Activated T-cell treated with anti-CD3 and anti-CD28 coated beads, Interleukin-2, amount 50 U/mL, for 1 hour (primary cell): ENCODE data around the gene LPCAT1.

Source experiments
- DNase-seq: peaks from one replicate; pipeline ENCODE4 v3.0.0-alpha.2; 2020

LPCAT1 gene

GRCh38 chr5:1476181-1476966, 47.4 kb downstream of the LPCAT1 start:
- peak; percentile 10 for DNase-seq

DNA sequence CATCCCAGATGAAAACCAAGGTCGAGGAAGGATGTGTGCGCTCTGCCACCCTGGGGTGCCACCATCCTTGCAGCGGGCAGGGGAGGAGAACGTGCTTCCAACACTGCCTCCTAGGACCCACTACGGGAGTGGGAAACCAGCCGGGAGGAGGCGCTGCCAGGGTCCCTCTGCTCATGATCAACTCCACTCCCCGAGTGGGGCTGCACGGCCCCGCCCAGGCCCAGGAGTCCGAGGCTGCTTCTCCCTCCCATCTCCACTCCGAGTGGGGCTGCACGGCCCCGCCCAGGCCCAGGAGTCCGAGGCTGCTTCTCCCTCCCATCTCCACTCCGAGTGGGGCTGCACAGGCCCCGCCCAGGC, 48.2 kb downstream of the LPCAT1 start:
- DNase-seq, result peak; percentile 14

DNA sequence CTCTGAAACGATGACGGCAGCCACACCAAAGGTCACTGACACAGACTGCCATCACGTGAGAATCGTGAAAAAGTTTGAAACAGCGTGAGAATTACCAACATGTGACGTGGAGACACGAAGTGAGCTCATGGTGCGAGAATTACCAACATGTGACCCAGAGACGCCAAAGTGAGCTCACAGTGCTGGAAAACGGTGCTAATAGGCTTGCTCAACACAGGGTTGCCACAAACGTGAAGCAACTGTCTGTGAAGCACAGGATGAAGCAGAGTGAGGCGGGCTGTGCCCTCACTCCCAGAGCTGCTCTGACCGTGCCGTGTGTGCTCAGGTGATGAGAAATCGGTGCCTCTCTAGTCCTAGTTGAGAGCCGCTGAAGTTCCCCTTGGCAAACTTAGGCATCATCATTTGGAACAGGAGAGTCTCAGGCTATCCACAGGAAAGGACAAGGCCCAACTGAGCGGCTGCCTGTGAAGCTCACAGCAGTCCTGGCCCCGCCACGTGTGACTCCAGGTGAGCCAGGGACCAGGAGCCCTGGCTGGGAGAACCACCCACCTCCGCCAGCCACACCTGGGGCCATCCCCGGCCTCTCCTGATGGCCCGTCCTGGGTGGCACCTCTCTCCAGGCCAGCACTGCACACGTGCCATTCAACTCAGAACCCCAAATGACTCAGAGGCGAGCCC, 48.8 kb downstream of the LPCAT1 start:
- no peak for DNase-seq

- DNase-seq, result peak; percentile 14
Measured at GRCh38 chr5:1474183-1474839, 49.4 kb downstream of the LPCAT1 start.

DNA sequence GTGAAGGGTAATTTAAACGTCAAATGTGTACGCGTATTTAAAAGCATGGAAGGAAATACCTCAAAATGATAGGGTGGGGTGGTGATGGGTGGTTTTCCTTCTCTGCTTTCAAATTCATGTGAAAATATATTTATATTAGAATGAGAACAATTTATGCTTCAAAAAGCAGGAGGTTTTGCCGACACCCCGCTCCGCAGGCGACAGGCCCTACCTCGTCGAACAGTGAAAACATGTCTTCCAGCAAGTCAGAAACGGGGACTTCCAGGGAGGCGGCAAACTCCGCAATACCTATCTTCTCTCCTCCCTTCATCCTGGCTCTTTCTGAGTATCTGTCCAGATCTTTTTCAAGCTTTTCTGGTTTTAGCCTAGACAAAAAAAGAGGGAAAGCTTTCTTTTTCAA, 50.0 kb downstream of the LPCAT1 start:
- DNase-seq, result no peak

DNA sequence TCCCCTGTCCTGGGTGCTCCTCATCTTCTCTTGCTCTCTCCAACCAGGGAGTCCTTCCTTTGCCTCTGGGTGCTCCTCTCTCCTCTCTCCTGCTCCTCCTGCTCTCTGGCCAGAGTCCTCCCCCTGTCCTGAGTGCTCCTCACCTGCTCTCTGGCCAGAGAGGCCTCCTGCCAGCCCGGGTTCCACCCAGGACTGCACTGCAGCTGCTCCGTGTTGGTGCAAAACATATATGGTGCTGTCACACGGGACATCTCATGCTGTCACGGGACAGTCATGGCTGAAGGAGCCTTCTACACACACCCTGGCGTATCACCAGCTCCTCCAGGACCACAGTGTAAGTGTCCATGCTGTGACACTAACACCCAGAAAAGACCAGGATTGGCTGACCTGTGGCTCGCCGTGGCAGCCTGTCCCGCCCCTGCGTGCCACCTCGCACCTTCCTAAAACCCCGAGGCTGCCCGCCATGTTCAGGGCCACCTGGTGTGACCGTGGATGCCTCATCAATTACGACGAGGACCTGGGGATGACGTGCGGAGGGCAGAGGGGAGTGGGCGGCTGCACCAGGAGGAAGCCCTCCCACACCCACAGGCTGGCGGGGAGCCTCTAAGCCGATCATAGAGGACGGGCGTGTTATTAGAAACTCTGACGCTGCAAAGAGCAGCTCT, 50.7 kb downstream of the LPCAT1 start:
- no peak for DNase-seq

GRCh38 chr5:1471997-1472963, 51.5 kb downstream of the LPCAT1 start:
- peak; percentile 15 for DNase-seq

- no peak for DNase-seq
Measured at GRCh38 chr5:1471240-1471853, 52.4 kb downstream of the LPCAT1 start.

DNA sequence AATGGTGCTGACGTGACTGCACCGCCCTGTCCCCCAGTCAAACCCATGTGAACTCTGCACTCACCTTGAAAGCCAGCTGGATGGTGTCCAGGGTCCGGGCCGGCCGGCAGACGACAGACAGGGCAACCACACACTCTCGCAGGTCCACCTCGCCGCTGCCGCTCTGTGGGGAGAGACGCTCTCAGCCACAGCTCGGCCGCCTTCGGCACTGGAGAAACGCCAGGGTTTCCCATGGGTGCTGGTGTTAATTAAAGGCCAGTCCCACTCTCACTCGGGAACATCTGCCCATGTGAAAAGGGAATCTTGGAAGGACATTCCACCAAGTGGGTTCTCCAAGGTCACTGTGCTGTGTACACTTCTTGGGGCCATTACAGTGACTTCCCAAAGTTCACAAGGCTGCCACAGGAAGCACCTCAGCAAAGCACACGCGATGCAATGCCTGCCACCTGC, 53.0 kb downstream of the LPCAT1 start:
- DNase-seq, result no peak

DNA sequence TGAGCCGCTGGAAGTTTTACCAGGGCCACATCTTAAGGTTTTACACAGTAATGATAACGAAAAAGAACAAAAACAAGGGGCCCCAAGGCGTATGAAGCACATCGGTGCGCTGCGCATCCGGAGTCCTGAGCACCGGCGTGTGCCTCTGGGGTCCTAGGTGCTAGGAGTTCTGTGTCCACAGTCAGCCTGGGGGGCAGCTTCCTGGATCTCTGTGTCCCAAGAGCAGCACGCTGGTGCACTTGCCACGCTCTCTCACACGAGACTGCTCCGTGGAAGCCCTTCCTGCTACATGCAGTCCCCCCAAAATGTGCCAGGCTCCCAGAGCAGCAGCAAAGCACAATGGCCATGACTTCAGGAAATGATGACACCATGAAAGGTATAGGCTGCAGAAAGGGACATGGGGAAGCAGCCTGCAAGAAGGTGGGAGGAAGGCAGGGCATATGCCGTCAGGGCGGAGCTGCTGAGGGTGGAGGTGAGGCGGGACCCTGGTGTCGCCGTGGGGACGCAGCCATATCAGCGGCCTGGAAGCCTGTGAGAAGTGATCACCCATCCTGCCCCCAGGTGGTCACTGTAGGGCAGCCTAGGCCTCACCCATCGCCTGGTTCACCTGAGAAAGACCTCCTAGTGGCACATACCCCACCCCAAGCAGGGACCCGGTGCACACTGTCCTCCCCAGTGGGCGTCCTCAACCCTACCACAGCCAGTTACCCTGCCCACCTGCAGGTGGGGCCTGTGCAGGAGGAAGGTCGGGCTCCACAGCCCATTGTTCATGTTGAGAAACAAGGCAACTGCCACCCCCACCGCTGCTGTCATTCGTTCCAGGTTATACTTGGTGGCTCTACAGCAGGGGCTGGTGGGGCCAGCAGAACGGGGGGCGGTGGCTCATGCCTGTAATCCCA, 54.9 kb downstream of the LPCAT1 start:
- DNase-seq, result no peak

DNA sequence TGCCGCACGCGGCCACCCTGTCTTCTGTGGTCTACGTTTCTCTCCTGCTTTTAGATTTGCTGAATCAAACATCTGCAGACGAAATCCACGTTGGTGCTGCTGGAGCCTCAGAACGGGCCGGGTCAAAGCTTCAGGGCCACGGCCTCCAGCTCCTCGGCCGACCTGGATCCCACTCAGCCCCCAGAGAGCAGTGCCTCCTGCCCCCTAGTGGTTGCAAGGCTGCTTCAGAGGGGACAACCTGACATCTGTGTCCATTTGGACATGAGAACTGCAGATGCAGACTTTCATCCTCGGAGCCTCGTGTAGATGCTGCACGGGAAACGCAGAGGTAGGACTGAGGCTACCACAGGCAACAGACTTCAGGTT, 55.5 kb downstream of the LPCAT1 start:
- peak; percentile 40 for DNase-seq

- no peak for DNase-seq
Measured at GRCh38 chr5:1467341-1468246, 56.2 kb downstream of the LPCAT1 start.

- no peak for DNase-seq
Measured at GRCh38 chr5:1466631-1467265, 57.0 kb downstream of the LPCAT1 start.

DNA sequence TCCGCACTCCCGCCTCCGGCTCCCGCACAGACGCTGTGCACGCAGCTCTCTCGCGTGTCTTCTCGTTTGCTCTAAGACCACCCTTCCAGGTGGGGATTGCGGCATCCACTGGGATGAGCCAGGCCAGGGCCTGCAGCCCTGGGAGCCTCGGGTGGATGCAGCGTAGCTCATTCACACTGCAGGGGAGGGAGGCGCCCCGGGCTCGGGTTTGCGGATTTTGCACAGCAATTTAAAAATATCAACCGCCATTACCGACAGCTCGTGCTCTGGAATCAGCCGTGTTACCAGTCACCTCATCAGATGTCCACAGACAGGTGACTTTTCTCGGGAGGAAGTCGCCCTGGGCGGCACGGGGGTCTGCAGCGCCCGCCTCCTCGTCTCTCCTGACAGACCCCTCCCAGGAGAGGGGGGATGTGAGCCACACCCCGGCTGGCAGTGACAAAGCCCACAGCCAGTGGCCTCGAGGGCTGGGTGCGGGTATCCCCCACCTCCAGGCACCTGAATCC, 57.7 kb downstream of the LPCAT1 start:
- DNase-seq, result peak; percentile 9

- no peak for DNase-seq
Measured at GRCh38 chr5:1465117-1465516, 58.6 kb downstream of the LPCAT1 start.

- DNase-seq, result no peak
Measured at GRCh38 chr5:1464511-1464910, 59.2 kb downstream of the LPCAT1 start.

DNA sequence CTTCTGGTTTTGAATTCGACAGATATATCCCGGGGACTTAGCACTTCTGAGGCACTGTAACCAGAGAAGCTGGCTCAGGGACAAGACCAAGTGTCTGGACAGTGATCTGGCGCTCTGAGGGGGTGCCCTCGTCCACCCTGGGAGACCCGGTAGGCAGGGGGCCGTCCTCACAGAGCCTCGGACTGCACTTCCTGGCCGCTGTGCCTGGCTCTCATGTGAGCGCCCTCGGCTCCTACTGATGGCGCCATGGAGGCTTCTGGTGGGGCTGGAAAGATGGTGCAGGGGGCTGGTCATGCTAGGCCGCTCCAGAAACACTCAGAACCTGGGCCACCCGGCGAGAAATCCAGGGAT, 59.7 kb downstream of the LPCAT1 start:
- no peak for DNase-seq

- DNase-seq, result peak; percentile 11
Measured at GRCh38 chr5:1463326-1464095, 60.2 kb downstream of the LPCAT1 start.
